ENCODE results near the gene LCP2. TPM values are rescaled to one million over a fixed set of nuclear protein-coding genes. Genes with fewer than 3 reads are reported as not detected.

Gene LCP2
- total RNA-seq, 2 experiments from 2014 or later = 154 to 155 TPM

GRCh38 chr5:170333161-170333910 is 35.8 kb upstream of the LCP2 start:
- Histone ChIP-seq H3K27ac (ENCODE audit: low read depth in 1 of 2, low read length in 2 of 2) (peak overlapping the region; percentile 95 to 97), H3K27me3 (ENCODE audit: control insufficient read depth in 1 of 2, insufficient read depth in 2 of 2, low read length in 2 of 2) (no peaks in the 10 kb centered on the region), H3K4me1 (ENCODE audit: insufficient read depth, low read length) (peaks cover 96% of the 10 kb centered on the region), H3K9me3 (ENCODE audit: control insufficient read depth in 1 of 2, insufficient read depth in 1 of 2, low read length in 2 of 2) (no peaks in the 10 kb centered on the region), H3K36me3 (ENCODE audit: insufficient read depth, low read length) (no peaks in the 10 kb centered on the region), H3K4me3 (ENCODE audit: low read length) (peak overlapping the region; percentile 2)
- ChIA-PET CTCF (interaction anchor here (0.8 to 2.6 kb wide), 7 partner anchors 30 to 67 kb away, joined by 3 to 20 read pairs (median 5); partner anchors contain the start of gene LCP2), POLR2A (interaction anchor here (0.7 to 5.9 kb wide), 13 partner anchors 15 to 1841 kb away, joined by 3 to 236 read pairs (median 18); partner anchors contain the start of gene LCP2)
- Mint-ChIP-seq H3K36me3 (ENCODE audit: low read depth) (no peaks in the 10 kb centered on the region), H3K4me3 (peak overlapping the region; percentile 78), H3K27ac (no peak overlapping the region), H3K4me1 (ENCODE audit: low read depth) (peaks cover 30% of the 10 kb centered on the region), H3K9me3 (no peaks in the 10 kb centered on the region), H3K27me3 (no peaks in the 10 kb centered on the region)
- peak; percentile 39 for ATAC-seq (ENCODE audit: poor library complexity)
- intact Hi-C loops (cut with DNase I, micrococcal nuclease) = no loop called here
- no peak for TF ChIP-seq CTCF (IDR thresholded peaks at IDR 0.05)
- peak in 13 of 14 experiments; percentile 39 to 89 (median 56) for DNase-seq

- H3K4me1 Mint-ChIP-seq (ENCODE audit: low read depth) = peaks cover 17% of the 10 kb centered on the region
- peak overlapping the region; percentile 26 for H3K4me3 ChIP-seq (ENCODE audit: low read length)
- TF ChIP-seq CTCF (IDR thresholded peaks at IDR 0.05) = no peak
Measured at GRCh38 chr5:170332058-170332457, 34.5 kb upstream of the LCP2 start.

GRCh38 chr5:170330568-170331054 is 33.0 kb upstream of the LCP2 start:
- TF ChIP-seq CTCF (IDR thresholded peaks at IDR 0.05) = no peak
- no peaks in the 10 kb centered on the region for H3K9me3 Mint-ChIP-seq
- intact Hi-C loops (cut with DNase I, micrococcal nuclease) = loop anchor here in 1 of 2 experiments (1.0 kb wide), 2 partner anchors 17 to 55 kb away; no protein-coding TSS in a partner anchor
- Histone ChIP-seq H3K36me3 (ENCODE audit: insufficient read depth, low read length) (no peaks in the 10 kb centered on the region), H3K27me3 (ENCODE audit: control insufficient read depth in 1 of 2, insufficient read depth in 2 of 2, low read length in 2 of 2) (no peaks in the 10 kb centered on the region), H3K4me1 (ENCODE audit: insufficient read depth, low read length) (peaks cover 82% of the 10 kb centered on the region), H3K27ac (ENCODE audit: low read depth in 1 of 2, low read length in 2 of 2) (peak overlapping the region; percentile 95 to 97), H3K9me3 (ENCODE audit: control insufficient read depth in 1 of 2, insufficient read depth in 1 of 2, low read length in 2 of 2) (no peaks in the 10 kb centered on the region), H3K4me3 (ENCODE audit: low read length) (peak overlapping the region; percentile 34)
- H3K4me3 Mint-ChIP-seq = no peak overlapping the region
- DNase-seq (peak in 3 of 14 experiments; percentile 12 to 47 (median 17)), ATAC-seq (ENCODE audit: poor library complexity) (peak; percentile 6)
- ChIA-PET CTCF (interaction anchor here (0.5 to 3.3 kb wide), 13 partner anchors 8 to 105 kb away, joined by 3 to 26 read pairs (median 5); no protein-coding TSS in a partner anchor), POLR2A (interaction anchor here (0.8 to 5.9 kb wide), 13 partner anchors 12 to 69 kb away, joined by 3 to 236 read pairs (median 23); partner anchors contain the start of gene LCP2)
- H3K27ac Mint-ChIP-seq = no peak overlapping the region
- H3K27me3 Mint-ChIP-seq = no peaks in the 10 kb centered on the region
- H3K36me3 Mint-ChIP-seq (ENCODE audit: low read depth) = no peaks in the 10 kb centered on the region
- peaks cover 8% of the 10 kb centered on the region for H3K4me1 Mint-ChIP-seq (ENCODE audit: low read depth)

More at GRCh38 chr5:170332058-170332457, 34.5 kb upstream of the LCP2 start:
- no peaks in the 10 kb centered on the region for H3K9me3 ChIP-seq (ENCODE audit: control insufficient read depth in 1 of 2, insufficient read depth in 1 of 2, low read length in 2 of 2)
- peak overlapping the region; percentile 95 to 97 for H3K27ac ChIP-seq (ENCODE audit: low read depth in 1 of 2, low read length in 2 of 2)
- peak overlapping the region; percentile 78 for H3K4me3 Mint-ChIP-seq
- no peaks in the 10 kb centered on the region for H3K27me3 ChIP-seq (ENCODE audit: control insufficient read depth in 1 of 2, insufficient read depth in 2 of 2, low read length in 2 of 2)
- no peak overlapping the region for H3K27ac Mint-ChIP-seq
- ChIA-PET CTCF (interaction anchor here (1.2 to 3.3 kb wide), 7 partner anchors 29 to 106 kb away, joined by 3 to 26 read pairs (median 5); no protein-coding TSS in a partner anchor), POLR2A (interaction anchor here (0.8 to 5.9 kb wide), 11 partner anchors 10 to 70 kb away, joined by 3 to 236 read pairs (median 38); partner anchors contain the start of gene LCP2)
- no peaks in the 10 kb centered on the region for H3K27me3 Mint-ChIP-seq
- ATAC-seq (ENCODE audit: poor library complexity) (no peak), DNase-seq (no peak)
- intact Hi-C loops (cut with DNase I, micrococcal nuclease) = loop anchor here in 1 of 2 experiments (1.0 kb wide), 1 partner anchor 29 kb away; no protein-coding TSS in a partner anchor
- H3K9me3 Mint-ChIP-seq = no peaks in the 10 kb centered on the region
- no peaks in the 10 kb centered on the region for H3K36me3 ChIP-seq (ENCODE audit: insufficient read depth, low read length)
- no peaks in the 10 kb centered on the region for H3K36me3 Mint-ChIP-seq (ENCODE audit: low read depth)
- H3K4me1 ChIP-seq (ENCODE audit: insufficient read depth, low read length) = peaks cover 96% of the 10 kb centered on the region
